OCI-LY3 (cell line): ENCODE results near the gene CMSS1.

Experiments used
- CTCF ChIP-seq: fragments of 200-600, 300-600 bp; sonication (generic); IDR thresholded peaks from 2 replicates; pipeline ENCODE4 v1.5.1; 2014; ENCODE audit warnings: antibody characterized with exemption, low read length, low read depth
- EZH2phosphoT487 ChIP-seq: fragments of 200-600 bp; shearing (Covaris generic); IDR thresholded peaks from 2 replicates; pipeline ENCODE4 v1.6.1; 2018; ENCODE audit warnings: antibody characterized with exemption, mixed run types, low read depth

- TF ChIP-seq CTCF (no peak), EZH2phosphoT487 (no peak)
Observed at GRCh38 chr3:100063929-100064461, 246.3 kb downstream of the CMSS1 start.
